Liver (tissue), 3 donors: ENCODE measurements around the gene ZC3H13.

Experiments
- CTCF ChIP-seq: fragments of 150-350 bp; IDR thresholded peaks from 2 replicates; pipeline ENCODE4 v1.5.1; 2017; ENCODE audit warnings: improper control_type of control experiment, low read depth, low read length; ENCODE audit not compliant: missing input control
- EGR1 ChIP-seq, 2 donors: IDR thresholded peaks; 2 replicates each; pipeline ENCODE4 v1.6.1; 2016 to 2018; ENCODE audit warnings: antibody characterized with exemption in 2 of 2, low read depth in 2 of 2
- JUND ChIP-seq, 2 donors: IDR thresholded peaks; 2 replicates each; pipeline ENCODE4 v1.6.1; 2016; ENCODE audit warnings: antibody characterized with exemption in 2 of 2
- MAX ChIP-seq: IDR thresholded peaks from 2 replicates; pipeline ENCODE4 v1.6.1; 2016; ENCODE audit warnings: antibody characterized with exemption
- RAD21 ChIP-seq, 2 donors: IDR thresholded peaks; 2 replicates each; pipeline ENCODE4 v1.6.1; 2016; ENCODE audit warnings: antibody characterized with exemption in 2 of 2, mild to moderate bottlenecking in 2 of 2
- REST ChIP-seq: IDR thresholded peaks from 2 replicates; pipeline ENCODE4 v1.6.1; 2016; ENCODE audit warnings: antibody characterized with exemption, mild to moderate bottlenecking
- SP1 ChIP-seq: IDR thresholded peaks from 2 replicates; pipeline ENCODE4 v1.6.1; 2018; ENCODE audit warnings: antibody characterized with exemption, mild to moderate bottlenecking
- TAF1 ChIP-seq: conservative IDR thresholded peaks from 2 replicates; pipeline ENCODE4 v1.6.1; 2016; ENCODE audit warnings: antibody characterized with exemption, mild to moderate bottlenecking
- YY1 ChIP-seq: IDR thresholded peaks from 2 replicates; pipeline ENCODE4 v1.6.1; 2016; ENCODE audit warnings: antibody characterized with exemption, mild to moderate bottlenecking
- ZBTB33 ChIP-seq: IDR thresholded peaks from 2 replicates; pipeline ENCODE4 v1.6.1; 2016; ENCODE audit warnings: antibody characterized with exemption
- donor health status: healthy.
- donor health status: healthy.

GRCh38 chr13:46032341-46032740, 20.2 kb downstream of the ZC3H13 start:
- no peak for TF ChIP-seq SP1
- TF ChIP-seq CTCF: no peak
- TF ChIP-seq YY1: no peak
- no peak for TF ChIP-seq JUND (IDR thresholded peaks at IDR 0.05)
- no peak for TF ChIP-seq MAX
- TF ChIP-seq ZBTB33: no peak
- TF ChIP-seq RAD21 (IDR thresholded peaks at IDR 0.05): no peak
- no peak for TF ChIP-seq TAF1
- no peak for TF ChIP-seq EGR1 (IDR thresholded peaks at IDR 0.05; ENCODE audit: low read depth in 2 of 2)
- TF ChIP-seq REST: no peak
